CD4-positive, CD25-positive, alpha-beta regulatory T cell (primary cell): Measurements from ENCODE around the gene SERTAD3. TPM values are rescaled to one million over a fixed set of nuclear protein-coding genes. Genes with fewer than 3 reads are reported as not detected.
"Not testable (repeated sequence)": the region's sequence is repeated elsewhere in the genome, so short reads cannot be mapped to it uniquely, and the experiment has no call there.

Experiments used
- ATAC-seq, 2 donors: fragments of 150-1000 bp; cut with Tn5 transposase; one replicate each; pipeline ENCODE4 v1.10.0; 2021; ENCODE audit warnings: low read depth in 2 of 2, moderate number of reproducible peaks in 2 of 2, moderate library complexity in 1 of 2
- DNase-seq, 3 donors: peaks; one replicate each; pipeline versions ENCODE4 v3.0.0 to v3.0.0-alpha.2; 2012 to 2022; ENCODE audit warnings: mixed read lengths in 1 of 3
- H3K27ac ChIP-seq: one replicate; pipeline ENCODE4 v1.7.0; 2013; ENCODE audit warnings: mild to moderate bottlenecking, low read length; ENCODE audit not compliant: insufficient read depth, poor library complexity, severe bottlenecking
- H3K27me3 ChIP-seq: one replicate; pipeline ENCODE4 v1.7.0; 2013; ENCODE audit warnings: low read length; ENCODE audit not compliant: control insufficient read depth, insufficient read depth
- H3K36me3 ChIP-seq: one replicate; pipeline ENCODE4 v1.7.0; 2013; ENCODE audit warnings: mild to moderate bottlenecking, low read length, moderate library complexity; ENCODE audit not compliant: control insufficient read depth, insufficient read depth
- H3K4me1 ChIP-seq: 2 replicates; pipeline ENCODE4 v1.7.0; 2013; ENCODE audit warnings: mild to moderate bottlenecking, low read length; ENCODE audit not compliant: insufficient read depth, control insufficient read depth, poor library complexity, severe bottlenecking
- H3K4me3 ChIP-seq: one replicate; pipeline ENCODE4 v1.7.0; 2013; ENCODE audit warnings: low read depth, mild to moderate bottlenecking, low read length, moderate library complexity
- H3K9me3 ChIP-seq, 2 experiments: 1 replicate in 1 of 2; 2 replicates in 1 of 2; pipeline ENCODE4 v1.7.0; 2013; ENCODE audit warnings: low read length in 2 of 2, mild to moderate bottlenecking in 1 of 2, moderate library complexity in 1 of 2; ENCODE audit not compliant: control insufficient read depth in 2 of 2
- H3K27ac Mint-ChIP-seq, 3 donors: one replicate each; pipeline ENCODE4 v1.8.0; 2020 to 2022; ENCODE audit warnings: mild to moderate bottlenecking in 3 of 3, mixed read lengths in 3 of 3, moderate library complexity in 2 of 3
- H3K27me3 Mint-ChIP-seq: one replicate; pipeline ENCODE4 v1.8.0; 2022; ENCODE audit warnings: mild to moderate bottlenecking, mixed read lengths
- H3K36me3 Mint-ChIP-seq: one replicate; pipeline ENCODE4 v1.8.0; 2020; ENCODE audit warnings: mixed read lengths
- H3K4me1 Mint-ChIP-seq, 4 donors: one replicate each; pipeline ENCODE4 v1.8.0; 2020 to 2022; ENCODE audit warnings: mixed read lengths in 4 of 4, mild to moderate bottlenecking in 1 of 4
- H3K4me3 Mint-ChIP-seq, 4 donors: one replicate each; pipeline ENCODE4 v1.8.0; 2020 to 2022; ENCODE audit warnings: mild to moderate bottlenecking in 4 of 4, mixed read lengths in 4 of 4, moderate library complexity in 3 of 4
- H3K9me3 Mint-ChIP-seq, 7 donors: one replicate each; pipeline ENCODE4 v1.8.0; 2020 to 2022; ENCODE audit warnings: mixed read lengths in 7 of 7, mild to moderate bottlenecking in 3 of 7, moderate library complexity in 2 of 7
- polyA plus RNA-seq, 4 donors: library from polyadenylated mRNA; unstranded; fragments of 300-500 nt; fragmentation: Illumina TruSeq; gene quantifications; one replicate each; pipeline ENCODE4 v1.2.3, GENCODE V29; 2021
- total RNA-seq: library from RNA; stranded (reverse); gene quantifications from one replicate; pipeline ENCODE4 v1.2.3, GENCODE V29; 2022

Gene SERTAD3
- total and polyA plus RNA-seq, 5 donors from 2014 or later = 3.1 to 19.5 (median 6.8) TPM

- Mint-ChIP-seq H3K4me3 (peak overlapping the region; percentile 97 to 100 (median 98)), H3K36me3 (peaks cover 7% of the 10 kb centered on the region), H3K27me3 (peaks cover 6% of the 10 kb centered on the region), H3K9me3 (no peaks in the 10 kb centered on the region), H3K27ac (peak overlapping the region; percentile 93 to 97 (median 96)), H3K4me1 (peaks cover 9 to 24% (median 18%) of the 10 kb centered on the region in 4 donors)
- Histone ChIP-seq H3K27me3 (no peaks in the 10 kb centered on the region), H3K9me3 (no peaks in the 10 kb centered on the region), H3K36me3 (peaks cover 14% of the 10 kb centered on the region), H3K4me3 (peak overlapping the region; percentile 99), H3K27ac (peak overlapping the region; percentile 77), H3K4me1 (peaks cover 5% of the 10 kb centered on the region)
- ATAC-seq (peak; percentile 82), DNase-seq (peak; percentile 99 to 100 (median 99))
Observed at GRCh38 chr19:40443131-40443999, 770 bp downstream of the SERTAD3 start.

- DNase-seq = no peak
- no peak for ATAC-seq
- Mint-ChIP-seq H3K4me1 (peaks cover 9 to 24% (median 18%) of the 10 kb centered on the region in 4 donors), H3K36me3 (peaks cover 9% of the 10 kb centered on the region), H3K27me3 (peaks cover 6% of the 10 kb centered on the region), H3K27ac (peak overlapping the region; percentile 93 to 96 (median 95)), H3K9me3 (no peaks in the 10 kb centered on the region), H3K4me3 (peak overlapping the region; percentile 97 to 100 (median 98))
- peaks cover 5% of the 10 kb centered on the region for H3K4me1 ChIP-seq
- peak overlapping the region; percentile 77 for H3K27ac ChIP-seq
- peak overlapping the region; percentile 78 for H3K4me3 ChIP-seq
- H3K36me3 ChIP-seq = peaks cover 14% of the 10 kb centered on the region
- no peaks in the 10 kb centered on the region for H3K9me3 ChIP-seq
- H3K27me3 ChIP-seq = no peaks in the 10 kb centered on the region
Observed at GRCh38 chr19:40442328-40443130, 1.6 kb downstream of the SERTAD3 start.

GRCh38 chr19:40441719-40442253 is 2.3 kb downstream of the SERTAD3 start:
- H3K27ac ChIP-seq = peak overlapping the region; percentile 77
- no peaks in the 10 kb centered on the region for H3K27me3 ChIP-seq
- H3K4me1 Mint-ChIP-seq = peaks cover 9 to 24% (median 18%) of the 10 kb centered on the region in 4 donors
- peaks cover 5% of the 10 kb centered on the region for H3K4me1 ChIP-seq
- H3K36me3 ChIP-seq = peaks cover 14% of the 10 kb centered on the region
- ATAC-seq (no peak), DNase-seq (no peak)
- H3K27me3 Mint-ChIP-seq = peaks cover 6% of the 10 kb centered on the region
- H3K9me3 ChIP-seq = no peaks in the 10 kb centered on the region
- H3K36me3 Mint-ChIP-seq = peaks cover 9% of the 10 kb centered on the region
- no peaks in the 10 kb centered on the region for H3K9me3 Mint-ChIP-seq
- peak overlapping the region; percentile 57 to 96 (median 93) for H3K27ac Mint-ChIP-seq
- H3K4me3 Mint-ChIP-seq = peak overlapping the region; percentile 46 to 100 (median 98)
- peak overlapping the region; percentile 78 for H3K4me3 ChIP-seq

DNA sequence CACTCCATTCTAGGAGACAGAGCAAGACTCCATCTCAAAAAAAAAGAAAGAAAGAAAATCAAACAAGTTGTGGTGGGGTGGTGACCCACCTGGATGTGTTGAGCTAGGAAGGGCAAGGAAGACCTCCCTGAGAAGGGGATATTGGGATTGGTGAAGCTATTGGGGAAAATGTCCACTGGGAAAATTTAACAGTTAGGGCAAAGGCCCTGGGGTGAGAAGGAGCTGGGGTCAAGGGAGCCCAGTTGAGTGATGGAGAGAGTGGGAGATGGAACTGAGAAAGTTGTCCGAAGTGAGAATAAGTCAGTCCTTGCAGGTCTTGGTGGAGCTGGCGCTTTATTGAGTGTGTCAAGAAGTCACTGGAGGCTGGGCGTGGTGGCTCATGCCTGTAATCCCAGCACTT is 5.9 kb downstream of the SERTAD3 start:
- Mint-ChIP-seq H3K4me3 (no peak overlapping the region), H3K27me3 (peaks cover 2% of the 10 kb centered on the region), H3K27ac (no peak overlapping the region), H3K9me3 (no peaks in the 10 kb centered on the region), H3K4me1 (peaks cover 9 to 29% (median 16%) of the 10 kb centered on the region in 4 donors), H3K36me3 (peaks cover 9% of the 10 kb centered on the region)
- Histone ChIP-seq H3K36me3 (peaks cover 14% of the 10 kb centered on the region), H3K4me1 (peaks cover 9% of the 10 kb centered on the region), H3K4me3 (no peak overlapping the region), H3K27ac (no peak overlapping the region), H3K9me3 (no peaks in the 10 kb centered on the region), H3K27me3 (no peaks in the 10 kb centered on the region)
- ATAC-seq (no peak), DNase-seq (no peak)

- Mint-ChIP-seq H3K27ac (peak overlapping the region; percentile 93 to 99 (median 98)), H3K9me3 (no peaks in the 10 kb centered on the region), H3K4me3 (peak overlapping the region; percentile 88 to 94 (median 92)), H3K36me3 (peaks cover 3% of the 10 kb centered on the region), H3K4me1 (peaks cover 0 to 19% (median 5%) of the 10 kb centered on the region in 4 donors), H3K27me3 (no peaks in the 10 kb centered on the region)
- Histone ChIP-seq H3K27ac (peak overlapping the region; percentile 56), H3K36me3 (no peaks in the 10 kb centered on the region), H3K9me3 (no peaks in the 10 kb centered on the region), H3K27me3 (no peaks in the 10 kb centered on the region), H3K4me1 (peaks cover 7% of the 10 kb centered on the region), H3K4me3 (peak overlapping the region; percentile 66)
- DNase-seq (peak; percentile 46 to 70 (median 49)), ATAC-seq (peak; percentile 75 to 80)
Observed at GRCh38 chr19:40433391-40434216, 10.5 kb downstream of the SERTAD3 start.

DNA sequence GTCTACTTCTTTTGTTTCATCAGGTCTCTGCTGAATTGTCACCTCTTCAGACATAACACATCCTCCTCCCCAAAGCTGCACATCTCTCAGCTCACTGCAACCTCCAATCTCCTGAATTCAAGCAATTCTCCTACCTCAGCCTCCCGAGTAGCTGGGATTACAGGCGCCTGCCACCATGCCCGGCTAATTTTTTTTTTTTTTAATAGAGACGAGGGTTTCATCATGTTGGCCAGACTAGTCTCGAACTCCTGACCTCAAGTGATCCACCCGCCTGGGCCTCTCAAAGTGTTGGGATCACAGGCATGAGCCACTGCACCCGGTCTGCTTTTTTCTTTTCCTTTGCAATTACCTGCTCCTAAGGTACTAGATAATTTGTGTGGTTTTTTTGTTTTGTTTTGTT is 11.4 kb downstream of the SERTAD3 start:
- H3K36me3 Mint-ChIP-seq, H3K4me3 ChIP-seq, H3K9me3 ChIP-seq, H3K27me3 ChIP-seq, H3K27ac ChIP-seq, H3K27me3 Mint-ChIP-seq, DNase-seq, H3K36me3 ChIP-seq, H3K4me1 ChIP-seq, ATAC-seq, H3K9me3 Mint-ChIP-seq: not testable (repeated sequence)
- H3K4me1 Mint-ChIP-seq = peaks cover 0 to 19% (median 5%) of the 10 kb centered on the region in 4 donors
- peak overlapping the region; percentile 54 to 93 (median 90) for H3K4me3 Mint-ChIP-seq
- peak overlapping the region; percentile 93 to 99 (median 98) for H3K27ac Mint-ChIP-seq

- H3K4me3 ChIP-seq = no peak overlapping the region
- no peaks in the 10 kb centered on the region for H3K36me3 ChIP-seq
- peaks cover 7% of the 10 kb centered on the region for H3K4me1 ChIP-seq
- peak overlapping the region in 3 of 4 donors; percentile 0 to 88 (median 27) for H3K4me3 Mint-ChIP-seq
- H3K27me3 Mint-ChIP-seq = peaks cover 9% of the 10 kb centered on the region
- H3K9me3 ChIP-seq = no peaks in the 10 kb centered on the region
- peaks cover 0 to 19% (median 5%) of the 10 kb centered on the region in 4 donors for H3K4me1 Mint-ChIP-seq
- H3K27me3 ChIP-seq = no peaks in the 10 kb centered on the region
- no peaks in the 10 kb centered on the region for H3K36me3 Mint-ChIP-seq
- no peak overlapping the region for H3K27ac Mint-ChIP-seq
- DNase-seq (no peak), ATAC-seq (no peak)
- H3K27ac ChIP-seq = no peak overlapping the region
- H3K9me3 Mint-ChIP-seq = no peaks in the 10 kb centered on the region
Observed at GRCh38 chr19:40431698-40432097, 12.4 kb downstream of the SERTAD3 start.
